ENCODE measurements around the gene KIFC3.
"Not testable (repeated sequence)": the region's sequence is repeated elsewhere in the genome, so short reads cannot be mapped to it uniquely, and the experiment has no call there.

Gene KIFC3, protein sequence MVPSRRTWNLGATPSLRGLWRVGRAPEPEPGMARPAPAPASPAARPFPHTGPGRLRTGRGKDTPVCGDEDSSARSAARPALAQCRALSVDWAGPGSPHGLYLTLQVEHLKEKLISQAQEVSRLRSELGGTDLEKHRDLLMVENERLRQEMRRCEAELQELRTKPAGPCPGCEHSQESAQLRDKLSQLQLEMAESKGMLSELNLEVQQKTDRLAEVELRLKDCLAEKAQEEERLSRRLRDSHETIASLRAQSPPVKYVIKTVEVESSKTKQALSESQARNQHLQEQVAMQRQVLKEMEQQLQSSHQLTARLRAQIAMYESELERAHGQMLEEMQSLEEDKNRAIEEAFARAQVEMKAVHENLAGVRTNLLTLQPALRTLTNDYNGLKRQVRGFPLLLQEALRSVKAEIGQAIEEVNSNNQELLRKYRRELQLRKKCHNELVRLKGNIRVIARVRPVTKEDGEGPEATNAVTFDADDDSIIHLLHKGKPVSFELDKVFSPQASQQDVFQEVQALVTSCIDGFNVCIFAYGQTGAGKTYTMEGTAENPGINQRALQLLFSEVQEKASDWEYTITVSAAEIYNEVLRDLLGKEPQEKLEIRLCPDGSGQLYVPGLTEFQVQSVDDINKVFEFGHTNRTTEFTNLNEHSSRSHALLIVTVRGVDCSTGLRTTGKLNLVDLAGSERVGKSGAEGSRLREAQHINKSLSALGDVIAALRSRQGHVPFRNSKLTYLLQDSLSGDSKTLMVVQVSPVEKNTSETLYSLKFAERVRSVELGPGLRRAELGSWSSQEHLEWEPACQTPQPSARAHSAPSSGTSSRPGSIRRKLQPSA

GRCh38 chr16:57802341-57803133 lies at the start of gene KIFC3:
Gene KIFC3 (minus strand): TSS chr16:57802491. CDS start chr16:57798243, 4,248 bp downstream.
- DNase-seq: peak; percentile 61

DNA sequence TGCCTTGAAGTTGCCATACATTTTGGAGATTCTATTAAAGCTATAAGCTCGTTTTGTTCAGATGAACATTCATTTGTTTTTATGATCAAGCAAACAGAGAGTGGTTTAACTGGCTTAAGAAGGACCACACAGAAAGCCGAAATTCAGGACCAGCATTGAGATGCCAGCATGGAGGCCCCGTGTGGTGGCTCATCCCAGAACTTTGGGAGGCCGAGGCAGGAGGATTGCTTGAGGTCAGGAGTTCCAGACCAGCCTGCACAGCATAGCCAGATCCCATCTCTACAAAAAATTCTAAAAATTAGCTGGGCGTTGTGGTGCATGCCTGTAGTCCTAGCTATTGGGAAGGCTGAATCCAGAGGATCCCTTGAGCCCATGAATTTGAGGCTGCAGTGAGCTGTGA lies 45.9 kb upstream of the KIFC3 start:
- DNase-seq: no peak

- DNase-seq: not testable (repeated sequence)
Measured at GRCh38 chr16:57846931-57847330, 44.6 kb upstream of the KIFC3 start.

DNA sequence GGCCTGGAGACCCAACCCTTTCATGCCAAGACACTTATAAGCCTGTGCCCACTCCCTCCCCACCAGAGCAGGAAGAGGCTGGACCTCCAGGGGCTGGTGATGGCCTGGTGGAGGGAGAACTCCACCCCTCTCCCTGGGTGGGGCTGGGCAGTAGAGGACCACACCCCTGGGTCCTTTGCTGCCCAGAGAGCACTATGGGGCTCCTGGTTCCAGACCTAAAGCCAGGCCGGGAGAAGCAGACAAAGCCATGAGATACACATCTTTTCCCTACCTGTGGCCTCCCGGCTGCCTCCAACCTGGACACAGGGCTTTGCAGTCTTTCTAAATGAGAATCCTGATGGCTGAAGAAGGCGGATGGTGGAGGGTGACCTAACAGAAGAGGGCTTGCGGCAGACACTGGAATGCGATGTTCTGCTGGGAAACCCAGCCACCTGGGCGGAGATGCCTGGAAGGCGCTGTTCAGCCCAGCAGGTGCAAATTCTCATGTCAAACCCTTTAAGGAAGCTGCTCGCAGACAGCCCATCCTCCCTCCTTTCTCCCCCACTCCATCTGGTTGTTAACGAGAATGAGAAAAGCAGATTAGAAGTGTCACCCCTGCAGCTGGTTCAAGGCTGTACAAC lies 43.9 kb upstream of the KIFC3 start:
- DNase-seq: no peak

DNA sequence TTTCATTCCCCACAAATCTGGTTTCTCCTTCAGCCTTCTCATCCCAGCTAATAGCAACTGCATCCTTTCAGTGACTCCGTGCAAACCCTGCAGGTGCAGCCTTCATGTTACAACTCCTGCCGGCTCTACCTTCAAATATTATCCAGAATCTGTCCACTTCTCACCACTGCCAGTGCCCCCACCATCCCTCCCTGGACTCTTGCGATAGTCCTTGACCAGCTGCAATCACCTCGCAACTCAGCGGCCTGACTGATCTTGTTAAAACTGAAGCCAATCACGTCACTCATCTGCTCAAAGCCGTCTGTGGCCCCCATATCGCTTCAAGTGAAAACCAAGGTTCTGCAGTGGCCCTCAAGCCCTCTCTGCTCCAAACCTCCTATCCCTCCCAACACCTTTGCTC lies 42.8 kb upstream of the KIFC3 start:
- DNase-seq: no peak

- no peak for DNase-seq
Measured at GRCh38 chr16:57844416-57845030, 42.2 kb upstream of the KIFC3 start.

DNA sequence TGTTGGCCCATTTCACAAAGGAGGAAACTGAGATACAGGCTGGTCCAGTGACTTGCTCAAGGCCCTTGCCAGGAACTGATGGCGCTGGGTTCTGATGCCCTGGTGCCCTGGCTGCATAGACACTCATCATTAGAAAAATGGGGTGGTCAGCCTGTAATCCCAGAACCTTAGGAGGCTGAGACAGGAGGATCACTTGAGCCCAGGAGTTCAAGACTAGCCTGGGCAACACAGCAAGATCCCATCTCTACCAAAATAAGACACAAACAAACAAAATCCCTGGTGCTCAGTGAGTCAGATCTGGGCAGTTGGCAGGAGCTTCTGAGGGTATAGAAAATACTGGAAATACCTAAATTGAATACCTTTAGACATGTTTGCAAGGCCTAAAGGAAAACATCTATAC lies 41.1 kb upstream of the KIFC3 start:
- DNase-seq: no peak

DNA sequence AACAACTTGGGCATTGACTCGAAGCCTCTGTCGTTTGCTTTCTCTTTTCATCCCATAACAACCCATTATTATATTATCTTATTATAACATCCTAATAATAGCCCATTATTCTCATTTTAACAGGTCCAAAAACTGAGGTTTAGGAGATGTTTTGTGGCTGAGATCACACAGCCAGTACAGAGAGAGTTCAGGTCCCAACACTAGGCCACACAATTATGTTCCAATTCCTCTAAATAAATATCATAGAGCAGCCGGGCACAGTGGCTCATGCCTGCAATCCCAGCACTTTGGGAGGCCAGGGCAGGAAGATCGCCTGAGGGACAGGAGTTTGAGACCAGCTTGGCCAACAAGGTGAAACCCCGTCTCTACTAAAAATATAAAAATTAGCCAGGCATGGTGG lies 40.3 kb upstream of the KIFC3 start:
- no peak for DNase-seq

DNA sequence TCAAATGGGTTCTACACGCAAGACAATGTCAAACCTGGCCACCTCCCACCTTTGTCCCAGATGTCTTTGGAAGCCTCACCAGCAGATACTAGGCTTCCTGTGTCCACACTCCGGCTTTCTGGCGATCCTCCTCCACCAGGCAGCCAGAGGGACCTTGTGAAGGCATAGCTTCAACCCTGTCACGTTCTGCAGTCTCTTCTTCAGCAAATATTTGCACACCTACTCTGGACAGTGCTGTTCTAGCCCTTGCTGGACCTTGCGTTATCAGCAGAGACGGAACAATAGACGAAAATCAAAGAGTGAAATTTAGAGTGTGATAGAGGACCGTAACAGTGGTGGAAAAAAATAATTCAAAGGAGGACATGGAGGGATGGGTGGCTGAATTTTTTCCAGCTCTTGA lies 38.5 kb upstream of the KIFC3 start:
- no peak for DNase-seq

DNA sequence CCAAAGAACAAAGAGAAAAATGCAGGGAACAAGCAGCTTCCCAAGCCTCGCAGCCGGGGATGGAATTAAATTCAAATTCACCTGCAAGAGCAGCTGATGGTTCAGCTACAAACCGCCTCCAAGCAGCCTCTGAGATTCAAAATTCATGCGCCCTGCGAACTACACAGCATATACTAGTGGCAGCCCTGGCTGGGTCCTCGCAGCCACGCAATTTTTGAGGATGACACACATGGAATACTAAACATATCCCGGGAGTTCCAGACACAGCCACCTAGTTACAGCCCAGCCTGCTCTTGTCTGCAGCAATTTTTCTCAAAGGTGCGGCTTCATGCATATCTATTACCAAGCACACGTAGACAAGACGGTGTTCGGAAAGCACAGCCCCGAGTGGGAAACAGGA lies 35.9 kb upstream of the KIFC3 start:
- DNase-seq: no peak

DNA sequence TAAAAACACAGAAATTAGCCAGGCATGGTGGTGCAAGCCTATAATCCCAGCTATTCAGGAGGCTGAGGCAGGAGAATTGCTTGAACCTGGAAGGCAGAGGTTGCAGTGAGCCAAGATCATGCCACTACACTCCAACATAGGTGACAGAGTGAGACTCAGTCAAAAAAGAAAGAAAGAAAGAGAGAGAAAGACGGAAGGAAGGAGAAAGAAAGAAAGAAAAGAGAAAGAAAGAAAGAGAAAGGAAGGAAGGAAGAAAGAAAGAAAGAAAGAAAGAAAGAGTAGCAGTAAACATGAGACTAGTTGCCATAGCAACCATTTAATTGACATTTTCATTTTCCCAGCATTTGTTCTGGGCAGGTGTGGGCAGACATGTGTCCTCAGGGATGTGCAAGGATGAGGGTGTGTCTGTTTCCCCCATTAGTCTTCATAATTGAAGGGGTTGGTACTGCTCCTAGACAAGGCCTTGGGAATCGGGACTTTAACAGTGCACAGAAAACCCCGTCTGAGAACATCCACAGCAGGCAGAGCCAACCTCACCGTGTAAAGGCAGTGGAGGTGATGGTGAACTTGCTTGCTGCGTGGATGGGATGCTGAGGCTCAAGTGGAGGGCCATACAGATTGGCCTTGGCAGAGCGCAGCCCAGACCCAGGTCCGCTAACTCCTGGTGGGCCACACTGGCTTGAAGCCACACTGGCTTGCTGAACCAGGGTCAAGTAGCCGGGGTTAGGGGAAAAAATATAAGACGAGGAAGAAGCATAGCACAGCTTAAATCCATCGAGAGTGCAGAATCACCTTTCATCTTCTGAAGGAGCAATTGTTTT lies 35.2 kb upstream of the KIFC3 start:
- no peak for DNase-seq

GRCh38 chr16:57835439-57835838 lies 33.1 kb upstream of the KIFC3 start:
- DNase-seq: not testable (repeated sequence)

DNA sequence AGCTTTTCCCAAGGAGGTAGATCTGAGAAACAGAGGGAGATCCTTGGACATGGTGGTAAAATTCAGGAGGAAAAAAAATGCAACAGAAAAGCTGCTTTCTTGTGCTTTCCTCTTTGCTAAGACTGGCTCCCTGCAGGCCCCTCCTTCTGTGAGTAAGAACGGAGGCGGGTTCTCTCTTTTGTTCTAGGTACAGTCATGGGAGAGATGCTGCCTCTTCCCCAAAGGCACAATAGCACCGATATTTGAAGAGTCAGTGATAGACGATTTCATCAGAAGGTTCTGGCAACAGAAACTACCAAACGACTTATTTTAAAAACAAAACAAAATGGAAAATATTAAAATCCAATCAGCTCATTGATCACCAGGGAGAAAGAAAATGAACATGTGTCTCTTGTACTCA lies 32.6 kb upstream of the KIFC3 start:
- no peak for DNase-seq

DNA sequence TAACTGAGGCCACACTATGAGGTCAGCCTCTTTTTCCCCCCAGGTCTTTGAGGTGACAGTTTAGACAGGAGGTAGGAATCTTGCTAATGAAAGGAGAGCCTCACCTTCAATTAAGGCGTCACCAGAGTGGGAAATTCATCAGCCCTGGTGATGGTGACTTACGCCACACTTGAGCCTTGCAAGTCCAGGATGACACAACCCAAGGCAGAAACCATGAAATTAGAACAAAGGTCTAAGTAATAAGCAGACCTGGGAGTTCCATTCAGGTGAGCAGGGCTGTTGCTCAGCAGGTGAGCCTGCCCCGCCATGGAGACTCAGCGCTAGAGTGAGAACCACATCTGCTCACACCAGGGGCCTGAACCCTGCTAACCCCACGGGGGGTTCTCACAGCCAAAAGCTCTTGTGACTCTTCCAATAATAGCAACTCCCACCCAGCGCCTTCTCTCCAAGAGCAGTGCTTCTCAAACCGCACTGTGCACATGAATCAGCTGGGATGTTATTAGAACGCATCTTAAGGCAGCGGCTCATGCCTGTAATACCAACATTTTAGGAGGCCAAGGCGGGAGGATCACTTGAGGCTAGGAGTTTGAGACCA lies 28.7 kb upstream of the KIFC3 start:
- DNase-seq: no peak

DNA sequence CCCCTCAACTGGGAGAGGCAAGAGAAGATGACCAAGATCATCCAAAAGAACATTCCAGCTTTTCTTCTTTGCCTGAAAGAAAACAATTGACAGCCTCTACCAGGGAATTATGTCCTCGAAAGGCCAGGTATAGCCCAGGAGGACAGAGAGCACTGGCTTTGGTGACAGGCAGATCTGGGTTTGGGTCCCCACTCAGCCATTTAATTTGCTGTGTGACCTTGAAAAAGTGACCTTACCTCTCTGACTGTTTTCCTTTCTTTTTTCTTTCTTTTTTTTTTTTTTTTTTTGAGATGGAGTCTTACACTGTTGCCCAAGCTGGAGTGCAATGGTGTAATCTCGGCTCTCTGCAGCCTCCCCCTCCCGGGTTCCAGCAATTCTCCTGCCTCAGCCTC lies 27.7 kb upstream of the KIFC3 start:
- DNase-seq: no peak

DNA sequence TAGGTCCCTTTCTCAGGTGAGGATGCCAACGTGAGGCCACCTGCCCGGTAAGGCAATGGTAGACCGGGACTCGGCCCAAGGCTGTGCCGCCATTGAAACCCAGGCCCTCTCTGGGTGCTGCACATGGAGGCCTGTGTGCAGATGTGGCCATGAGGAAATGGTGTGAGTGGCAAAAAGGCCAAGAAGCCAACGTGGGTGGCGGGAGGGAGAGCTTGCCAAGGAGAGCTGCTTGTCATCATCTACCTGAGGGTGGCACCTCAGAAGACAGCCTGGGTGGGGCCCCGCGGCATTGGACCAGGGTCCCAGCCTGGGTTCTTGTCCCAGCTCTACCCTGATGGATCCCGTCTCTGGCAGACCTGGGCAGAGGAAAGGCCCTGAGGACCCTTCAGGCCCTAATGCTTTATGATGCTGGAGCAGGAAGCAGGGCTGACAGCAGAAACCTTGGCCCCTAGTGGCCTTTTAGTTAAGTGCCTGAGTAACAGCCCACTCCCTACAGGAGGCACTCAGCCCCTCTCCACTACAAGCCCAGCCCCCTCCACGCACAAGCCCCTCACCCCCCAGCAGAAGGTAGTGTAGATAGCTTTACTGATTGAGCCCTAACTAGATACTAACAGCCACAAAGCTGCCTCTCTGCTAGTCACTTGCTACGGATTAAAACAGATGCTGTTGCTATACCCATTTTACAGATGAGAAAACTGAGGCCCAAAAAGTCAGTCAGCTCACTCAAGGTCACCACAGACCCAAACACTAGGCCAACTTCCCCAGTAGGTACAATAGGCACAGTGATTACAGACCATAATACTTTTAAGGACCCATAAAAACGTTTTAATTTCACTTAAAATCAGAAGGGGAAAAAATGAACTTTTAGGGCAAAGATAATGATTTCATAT lies 26.2 kb upstream of the KIFC3 start:
- DNase-seq: no peak

DNA sequence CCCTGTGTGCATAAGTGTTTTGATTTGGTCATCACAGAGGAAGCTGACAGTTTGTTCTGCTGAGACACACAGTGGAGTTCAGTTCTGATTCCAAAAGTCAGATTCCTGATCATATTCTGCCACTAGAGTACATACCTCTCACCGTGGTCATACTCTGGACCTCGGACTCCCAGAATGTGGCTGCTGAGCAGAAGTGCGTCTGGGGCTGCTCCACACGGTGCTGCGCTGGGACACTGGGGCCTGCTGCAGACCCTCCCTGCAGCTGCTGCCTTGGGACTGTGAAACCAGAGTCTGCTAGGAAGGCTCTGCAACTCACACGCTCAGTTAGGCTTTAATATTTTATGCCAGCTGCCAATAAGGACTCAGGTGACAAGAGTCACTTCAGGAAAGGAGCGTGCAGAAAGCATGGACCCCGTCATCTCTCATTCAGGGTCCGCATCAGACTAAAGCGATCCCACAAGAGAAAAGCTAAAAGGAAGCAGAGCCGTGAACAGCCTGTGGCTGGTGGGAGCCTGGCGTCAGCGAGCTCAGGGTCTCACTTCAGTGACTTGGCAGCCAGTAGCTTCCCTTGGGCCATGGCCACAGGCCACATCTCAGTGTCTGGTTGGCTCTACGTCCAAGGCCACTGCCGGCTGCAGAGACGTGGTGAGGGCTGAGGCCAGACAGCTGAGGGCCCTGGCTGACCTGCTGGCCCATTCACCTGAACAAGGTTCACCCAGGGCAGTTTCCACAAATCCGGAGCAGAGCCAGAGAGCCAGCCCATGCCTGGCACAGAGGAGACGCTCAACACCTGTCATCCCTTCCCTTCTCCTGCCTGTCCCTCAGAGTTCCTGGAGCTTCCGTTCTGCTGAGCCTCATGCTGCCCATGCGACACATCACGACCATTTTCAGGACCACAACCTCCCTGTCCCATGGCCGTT lies 24.7 kb upstream of the KIFC3 start:
- DNase-seq: no peak

DNA sequence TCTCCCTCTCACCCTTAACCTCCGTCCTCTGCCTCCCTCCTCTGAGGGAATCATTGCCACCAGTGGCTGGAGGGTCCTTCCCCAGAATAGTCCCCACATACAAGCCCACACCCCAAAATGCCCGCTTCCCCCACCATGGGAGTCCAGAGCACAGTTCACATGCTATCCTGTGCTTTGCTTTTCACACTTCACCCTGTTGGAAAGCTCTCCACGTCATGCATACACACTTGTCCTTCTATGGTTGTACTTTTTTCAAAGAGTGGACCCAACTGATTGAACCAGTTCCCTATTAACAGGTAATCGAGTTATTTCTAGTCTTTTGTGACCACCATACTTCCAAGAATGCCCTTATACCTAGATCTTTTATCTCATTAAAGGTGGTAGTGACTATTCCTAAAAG lies 23.8 kb upstream of the KIFC3 start:
- no peak for DNase-seq

All from activated CD4-positive, alpha-beta T cell treated with anti-CD3 and anti-CD28 coated beads, Interleukin-10, Interleukin-2, amounts not matched to agents 100 ng/mL and 50 ng/mL, durations not matched to agents 16 hours and 8 hours (primary cell).